T-helper 2 cell treated with Interferon-gamma antibody and Interleukin-4, amounts not matched to agents 5 μg/mL and 100 μg/mL, for 36 hours (primary cell): ENCODE data around the gene HTR2A.

Experiments
- DNase-seq: peaks from one replicate; pipeline ENCODE4 v3.0.0; 2021; ENCODE audit warnings: low spot score
- H3K27ac Mint-ChIP-seq: one replicate; pipeline ENCODE4 v1.8.0; 2021; ENCODE audit warnings: mild to moderate bottlenecking, mixed read lengths
- H3K27me3 Mint-ChIP-seq: one replicate; pipeline ENCODE4 v1.8.0; 2021; ENCODE audit warnings: low read depth, mixed read lengths
- H3K36me3 Mint-ChIP-seq: one replicate; pipeline ENCODE4 v1.8.0; 2021; ENCODE audit warnings: low read depth, mixed read lengths
- H3K4me1 Mint-ChIP-seq: one replicate; pipeline ENCODE4 v1.8.0; 2021; ENCODE audit warnings: low read depth, mixed read lengths
- H3K4me3 Mint-ChIP-seq: one replicate; pipeline ENCODE4 v1.8.0; 2022; ENCODE audit warnings: mild to moderate bottlenecking, moderate library complexity, mixed read lengths
- H3K9me3 Mint-ChIP-seq: one replicate; pipeline ENCODE4 v1.8.0; 2021; ENCODE audit warnings: mixed read lengths

Gene HTR2A

GRCh38 chr13:46858163-46858562 lies 38.7 kb downstream of the HTR2A start:
- no peak overlapping the region for H3K27ac Mint-ChIP-seq
- H3K9me3 Mint-ChIP-seq: no peaks in the 10 kb centered on the region
- peaks cover 2% of the 10 kb centered on the region for H3K27me3 Mint-ChIP-seq
- no peaks in the 10 kb centered on the region for H3K36me3 Mint-ChIP-seq
- H3K4me1 Mint-ChIP-seq: no peaks in the 10 kb centered on the region
- no peak for DNase-seq
- H3K4me3 Mint-ChIP-seq: no peak overlapping the region

GRCh38 chr13:46855664-46856063 lies 41.2 kb downstream of the HTR2A start:
- Mint-ChIP-seq H3K27ac (no peak overlapping the region), H3K36me3 (no peaks in the 10 kb centered on the region), H3K27me3 (peaks cover 4% of the 10 kb centered on the region), H3K9me3 (no peaks in the 10 kb centered on the region), H3K4me3 (no peak overlapping the region), H3K4me1 (no peaks in the 10 kb centered on the region)
- DNase-seq: no peak

GRCh38 chr13:46855166-46855565 lies 41.7 kb downstream of the HTR2A start:
- peaks cover 6% of the 10 kb centered on the region for H3K27me3 Mint-ChIP-seq
- H3K9me3 Mint-ChIP-seq: no peaks in the 10 kb centered on the region
- no peak for DNase-seq
- H3K4me1 Mint-ChIP-seq: no peaks in the 10 kb centered on the region
- no peaks in the 10 kb centered on the region for H3K36me3 Mint-ChIP-seq
- no peak overlapping the region for H3K27ac Mint-ChIP-seq
- H3K4me3 Mint-ChIP-seq: no peak overlapping the region

- Mint-ChIP-seq H3K9me3 (no peaks in the 10 kb centered on the region), H3K4me3 (no peak overlapping the region), H3K36me3 (no peaks in the 10 kb centered on the region), H3K4me1 (peaks cover 2% of the 10 kb centered on the region), H3K27me3 (peaks cover 12% of the 10 kb centered on the region), H3K27ac (no peak overlapping the region)
- no peak for DNase-seq
These were observed 44.7 kb downstream of the HTR2A start for GRCh38 chr13:46852168-46852567.

- H3K36me3 Mint-ChIP-seq: no peaks in the 10 kb centered on the region
- no peak overlapping the region for H3K27ac Mint-ChIP-seq
- H3K27me3 Mint-ChIP-seq: peaks cover 13% of the 10 kb centered on the region
- peaks cover 2% of the 10 kb centered on the region for H3K4me1 Mint-ChIP-seq
- no peak overlapping the region for H3K4me3 Mint-ChIP-seq
- no peaks in the 10 kb centered on the region for H3K9me3 Mint-ChIP-seq
- DNase-seq: no peak
These were observed 46.6 kb downstream of the HTR2A start for GRCh38 chr13:46850214-46850613.

- Mint-ChIP-seq H3K9me3 (no peaks in the 10 kb centered on the region), H3K4me1 (peaks cover 2% of the 10 kb centered on the region), H3K27me3 (peaks cover 13% of the 10 kb centered on the region), H3K4me3 (no peak overlapping the region), H3K27ac (no peak overlapping the region), H3K36me3 (no peaks in the 10 kb centered on the region)
- DNase-seq: no peak
These were observed 50.1 kb downstream of the HTR2A start for GRCh38 chr13:46846726-46847125.

GRCh38 chr13:46845146-46845545 lies 51.7 kb downstream of the HTR2A start:
- Mint-ChIP-seq H3K4me3 (no peak overlapping the region), H3K27me3 (peaks cover 9% of the 10 kb centered on the region), H3K4me1 (peaks cover 2% of the 10 kb centered on the region), H3K36me3 (no peaks in the 10 kb centered on the region), H3K9me3 (no peaks in the 10 kb centered on the region), H3K27ac (no peak overlapping the region)
- DNase-seq: no peak

GRCh38 chr13:46844431-46844830 lies 52.4 kb downstream of the HTR2A start:
- H3K9me3 Mint-ChIP-seq: no peaks in the 10 kb centered on the region
- H3K36me3 Mint-ChIP-seq: no peaks in the 10 kb centered on the region
- peaks cover 2% of the 10 kb centered on the region for H3K4me1 Mint-ChIP-seq
- H3K27me3 Mint-ChIP-seq: peaks cover 8% of the 10 kb centered on the region
- DNase-seq: no peak
- H3K4me3 Mint-ChIP-seq: no peak overlapping the region
- no peak overlapping the region for H3K27ac Mint-ChIP-seq

GRCh38 chr13:46839399-46839798 lies 57.5 kb downstream of the HTR2A start:
- no peaks in the 10 kb centered on the region for H3K36me3 Mint-ChIP-seq
- H3K4me3 Mint-ChIP-seq: no peak overlapping the region
- no peaks in the 10 kb centered on the region for H3K9me3 Mint-ChIP-seq
- no peaks in the 10 kb centered on the region for H3K4me1 Mint-ChIP-seq
- H3K27ac Mint-ChIP-seq: no peak overlapping the region
- H3K27me3 Mint-ChIP-seq: peaks cover 10% of the 10 kb centered on the region
- no peak for DNase-seq

- no peaks in the 10 kb centered on the region for H3K4me1 Mint-ChIP-seq
- no peaks in the 10 kb centered on the region for H3K36me3 Mint-ChIP-seq
These were observed 62.2 kb downstream of the HTR2A start for GRCh38 chr13:46834657-46835056.

GRCh38 chr13:46831588-46832194 lies 65.2 kb downstream of the HTR2A start:
- Mint-ChIP-seq H3K9me3 (no peaks in the 10 kb centered on the region), H3K4me1 (no peaks in the 10 kb centered on the region), H3K36me3 (no peaks in the 10 kb centered on the region), H3K27ac (no peak overlapping the region), H3K4me3 (no peak overlapping the region), H3K27me3 (peaks cover 14% of the 10 kb centered on the region)
- peak; percentile 10 for DNase-seq

More at GRCh38 chr13:46834657-46835056, 62.2 kb downstream of the HTR2A start:
- Mint-ChIP-seq H3K27me3 (peaks cover 16% of the 10 kb centered on the region), H3K4me3 (no peak overlapping the region), H3K9me3 (no peaks in the 10 kb centered on the region), H3K27ac (no peak overlapping the region)
- no peak for DNase-seq

- no peak for DNase-seq
- H3K27ac Mint-ChIP-seq: no peak overlapping the region
- H3K9me3 Mint-ChIP-seq: no peaks in the 10 kb centered on the region
- peaks cover 17% of the 10 kb centered on the region for H3K27me3 Mint-ChIP-seq
- H3K36me3 Mint-ChIP-seq: no peaks in the 10 kb centered on the region
- no peaks in the 10 kb centered on the region for H3K4me1 Mint-ChIP-seq
- no peak overlapping the region for H3K4me3 Mint-ChIP-seq
These were observed 66.3 kb downstream of the HTR2A start for GRCh38 chr13:46830405-46831005.

- no peak overlapping the region for H3K4me3 Mint-ChIP-seq
- H3K27me3 Mint-ChIP-seq: peaks cover 19% of the 10 kb centered on the region
- H3K27ac Mint-ChIP-seq: no peak overlapping the region
- peaks cover 3% of the 10 kb centered on the region for H3K4me1 Mint-ChIP-seq
- DNase-seq: no peak
- H3K9me3 Mint-ChIP-seq: no peaks in the 10 kb centered on the region
- H3K36me3 Mint-ChIP-seq: no peaks in the 10 kb centered on the region
These were observed 74.3 kb downstream of the HTR2A start for GRCh38 chr13:46822551-46822950.

GRCh38 chr13:46817838-46818476 lies 78.9 kb downstream of the HTR2A start:
- Mint-ChIP-seq H3K27me3 (peaks cover 20% of the 10 kb centered on the region), H3K4me1 (peaks cover 3% of the 10 kb centered on the region), H3K4me3 (no peak overlapping the region), H3K27ac (no peak overlapping the region), H3K9me3 (peaks cover 5% of the 10 kb centered on the region), H3K36me3 (no peaks in the 10 kb centered on the region)
- no peak for DNase-seq
